ENCODE data around the gene YPEL5.

DNA sequence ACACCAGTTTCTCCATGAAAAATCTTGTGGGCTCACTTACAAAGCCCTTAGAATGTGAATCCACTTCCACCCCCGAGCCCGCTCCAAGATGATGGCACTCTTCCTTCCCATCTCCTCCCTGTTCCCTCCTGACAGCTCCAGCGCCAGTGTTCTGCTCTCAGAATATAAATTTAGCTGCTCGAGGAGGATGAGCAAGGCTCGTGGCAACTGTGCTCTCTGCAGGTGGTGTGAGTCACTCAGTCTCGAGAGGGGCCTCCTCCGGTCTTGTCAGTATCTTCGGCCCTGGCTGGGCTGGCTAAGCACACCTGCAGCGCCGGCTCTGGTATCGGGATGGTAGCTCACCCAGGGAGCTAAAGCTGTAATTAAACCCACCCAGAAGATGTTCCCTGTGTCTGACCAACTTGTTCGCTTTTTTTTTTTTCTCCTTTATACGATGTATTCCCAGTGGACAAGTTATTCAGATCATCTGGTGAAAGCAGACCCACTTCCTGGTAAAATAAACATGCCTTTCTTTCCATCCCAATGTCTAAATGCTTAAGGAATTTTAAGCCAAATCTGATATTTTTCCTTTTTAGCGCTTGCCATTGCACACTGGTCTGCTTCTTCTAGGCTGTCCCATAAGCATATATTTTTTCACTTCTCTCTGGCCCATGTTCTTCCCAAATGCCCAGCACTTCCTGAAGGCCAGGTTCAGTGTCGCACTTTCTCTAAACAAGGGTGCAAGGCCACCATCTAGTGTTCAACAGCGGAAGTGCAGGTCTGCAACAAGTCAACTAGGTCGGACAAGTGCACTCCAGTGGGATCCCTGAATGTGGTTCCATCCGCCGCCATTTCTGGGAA lies 31.4 kb upstream of the YPEL5 start:
- peak; percentile 97 for TF ChIP-seq CTCF (conservative IDR thresholded peaks at IDR 0.05; ENCODE audit: low read depth, low read length)
- no peak for TF ChIP-seq EZH2 (IDR thresholded peaks at IDR 0.05; ENCODE audit: borderline replicate concordance, low read depth, low read length, poor library complexity, severe bottlenecking)

Measured in A673 (cell line).